ENCODE measurements around the gene GJB1.
"Not testable (repeated sequence)": the region's sequence is repeated elsewhere in the genome, so short reads cannot be mapped to it uniquely, and the experiment has no call there.

Gene GJB1

DNA sequence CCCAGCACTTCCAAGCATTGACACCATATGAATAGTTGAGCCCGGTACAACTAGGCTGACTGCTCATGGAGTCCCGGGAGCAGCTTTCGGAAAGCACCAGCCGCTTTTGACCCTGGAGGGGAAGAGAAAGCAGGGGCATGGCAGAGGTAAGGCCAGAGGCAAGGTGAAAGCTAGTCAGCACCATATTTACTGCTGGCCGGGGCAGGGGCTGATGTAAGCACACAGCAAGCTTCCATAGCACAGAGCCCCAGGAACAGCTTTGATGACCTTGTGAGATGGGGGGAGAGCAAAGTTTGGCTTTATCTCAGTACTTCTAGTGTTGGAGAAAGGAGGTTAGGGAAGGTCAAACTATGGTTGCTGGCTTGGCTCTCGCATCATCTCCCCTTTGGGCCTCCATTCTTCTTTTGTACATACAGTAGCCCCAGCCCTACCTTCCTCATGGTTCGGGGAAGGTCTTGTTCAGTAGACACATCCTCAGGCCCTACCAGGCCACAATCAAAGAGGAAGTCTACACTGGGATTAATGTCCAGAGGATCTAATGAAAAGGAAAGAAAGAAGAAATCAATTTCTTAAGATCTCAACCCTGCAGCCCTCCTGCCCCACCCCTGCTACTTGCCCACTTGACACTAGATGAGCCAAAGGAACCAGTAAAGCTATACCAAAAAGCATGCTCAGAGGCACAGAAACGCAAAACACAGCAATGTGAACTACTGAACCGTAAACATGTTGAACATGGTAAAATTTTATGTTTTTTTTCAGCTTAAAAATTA, 21.5 kb downstream of the GJB1 start:
- Histone ChIP-seq H3K27me3 (ENCODE audit: control insufficient read depth, insufficient read depth, low read length) (no peaks in the 10 kb centered on the region), H3K36me3 (ENCODE audit: control insufficient read depth, insufficient read depth, low read length) (peaks cover 55% of the 10 kb centered on the region)

DNA sequence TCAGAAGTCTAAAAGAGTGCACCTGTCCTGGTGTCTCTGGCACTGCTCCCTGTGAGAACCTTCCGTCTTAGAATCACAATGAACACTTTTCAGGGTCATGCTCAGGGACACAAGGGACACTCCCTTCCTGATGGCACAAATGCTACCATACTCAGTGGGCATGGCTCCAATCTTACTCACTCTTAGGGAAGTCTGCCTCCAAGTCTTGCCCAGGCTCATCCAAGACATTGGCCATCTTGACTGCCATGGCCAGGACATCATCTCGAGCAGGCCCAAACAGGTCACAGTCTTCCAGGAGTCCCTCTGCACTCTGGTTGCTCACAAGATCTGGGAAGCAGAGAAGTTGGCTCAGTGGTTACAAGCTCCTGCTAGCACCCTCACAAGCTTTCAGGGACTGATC, 22.1 kb downstream of the GJB1 start:
- Histone ChIP-seq H3K9me3 (ENCODE audit: control insufficient read depth, insufficient read depth, low read length) (no peaks in the 10 kb centered on the region), H3K4me3 (ENCODE audit: low read depth, low read length) (no peak overlapping the region), H3K36me3 (ENCODE audit: control insufficient read depth, insufficient read depth, low read length) (peaks cover 62% of the 10 kb centered on the region), H3K9ac (ENCODE audit: low read depth, low read length) (no peak overlapping the region), H3K27me3 (ENCODE audit: control insufficient read depth, insufficient read depth, low read length) (no peaks in the 10 kb centered on the region), H3K4me1 (ENCODE audit: control insufficient read depth, insufficient read depth, low read length) (no peaks in the 10 kb centered on the region)

More for the DNA sequence above, 21.5 kb downstream of the GJB1 start:
- Histone ChIP-seq H3K9me3 (ENCODE audit: control insufficient read depth, insufficient read depth, low read length) (no peaks in the 10 kb centered on the region), H3K9ac (ENCODE audit: low read depth, low read length) (no peak overlapping the region), H3K4me3 (ENCODE audit: low read depth, low read length) (no peak overlapping the region), H3K4me1 (ENCODE audit: control insufficient read depth, insufficient read depth, low read length) (no peaks in the 10 kb centered on the region)

DNA sequence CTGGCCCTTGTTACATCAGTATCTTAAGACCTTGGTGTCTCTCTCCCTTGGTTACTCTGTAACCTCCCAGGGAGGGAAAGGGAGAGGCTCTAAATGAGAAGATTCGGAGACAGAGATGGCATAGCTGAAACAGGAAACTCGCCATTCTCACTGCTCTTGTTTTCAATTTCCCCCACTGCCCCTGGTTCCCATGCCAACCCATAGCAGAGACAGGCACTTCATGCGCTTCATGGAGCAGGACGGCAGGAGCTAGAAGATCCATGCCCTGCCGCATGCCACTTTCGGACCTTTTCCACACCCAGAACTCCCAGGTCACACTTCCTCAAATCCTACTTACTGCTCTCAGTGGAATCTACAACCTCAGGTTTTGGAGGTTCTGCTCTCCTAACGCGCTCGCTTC, 27.8 kb downstream of the GJB1 start:
- peaks cover 39% of the 10 kb centered on the region for H3K36me3 ChIP-seq (ENCODE audit: control insufficient read depth, insufficient read depth, low read length)
- no peaks in the 10 kb centered on the region for H3K9me3 ChIP-seq (ENCODE audit: control insufficient read depth, insufficient read depth, low read length)
- no peak overlapping the region for H3K9ac ChIP-seq (ENCODE audit: low read depth, low read length)
- no peaks in the 10 kb centered on the region for H3K27me3 ChIP-seq (ENCODE audit: control insufficient read depth, insufficient read depth, low read length)
- no peak overlapping the region for H3K4me3 ChIP-seq (ENCODE audit: low read depth, low read length)
- peaks cover 3% of the 10 kb centered on the region for H3K4me1 ChIP-seq (ENCODE audit: control insufficient read depth, insufficient read depth, low read length)

DNA sequence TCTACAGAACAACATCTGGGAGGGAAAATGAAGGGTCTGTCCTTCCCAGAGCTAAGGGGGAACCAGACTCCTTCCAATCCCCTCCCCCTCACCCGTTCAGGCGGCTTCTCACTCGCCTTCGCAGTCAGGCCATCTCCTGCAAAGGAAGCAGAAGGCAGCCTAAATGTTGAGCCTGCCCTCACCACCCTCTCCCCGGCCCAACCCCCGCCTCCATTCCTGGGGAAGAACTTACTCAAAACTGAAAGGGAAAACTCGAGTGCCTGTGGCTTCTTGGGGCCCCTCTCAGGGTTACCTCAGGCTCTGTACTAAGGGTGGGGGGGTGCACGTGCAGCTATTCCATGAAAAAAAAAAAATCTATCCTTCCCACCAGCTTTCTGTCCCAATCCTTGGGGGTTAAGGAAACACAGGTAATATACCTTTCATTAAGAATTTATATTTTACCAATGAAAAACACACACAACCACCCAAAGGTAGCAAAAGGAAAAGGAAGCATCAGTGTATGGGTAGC, 28.5 kb downstream of the GJB1 start:
- Histone ChIP-seq H3K36me3 (ENCODE audit: control insufficient read depth, insufficient read depth, low read length) (peaks cover 37% of the 10 kb centered on the region), H3K9ac (ENCODE audit: low read depth, low read length) (no peak overlapping the region), H3K4me3 (ENCODE audit: low read depth, low read length) (peak overlapping the region; percentile 48)

DNA sequence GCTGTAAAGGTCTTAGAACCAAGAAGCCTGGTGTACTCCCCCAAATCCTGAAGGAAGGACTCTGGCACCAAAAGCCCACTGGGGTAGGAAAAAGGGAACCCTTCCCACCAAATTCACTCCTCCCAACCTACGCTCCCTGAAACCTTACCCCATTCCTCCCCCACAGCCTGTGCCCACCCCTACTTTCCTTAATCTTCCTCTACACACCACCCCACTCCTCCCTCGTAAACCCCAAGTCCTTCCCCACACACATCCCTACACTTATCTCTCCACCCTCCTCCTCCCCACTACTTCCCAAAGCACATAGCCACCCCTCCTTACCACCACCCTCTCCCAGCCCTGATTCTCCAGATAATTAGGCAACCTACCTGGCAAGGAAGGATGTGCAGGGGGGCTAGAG, 29.2 kb downstream of the GJB1 start:
- Histone ChIP-seq H3K4me3 (ENCODE audit: low read depth, low read length) (peak overlapping the region; percentile 48), H3K9ac (ENCODE audit: low read depth, low read length) (no peak overlapping the region)

More for the DNA sequence above, 28.5 kb downstream of the GJB1 start:
- Histone ChIP-seq H3K9me3 (ENCODE audit: control insufficient read depth, insufficient read depth, low read length) (no peaks in the 10 kb centered on the region), H3K4me1 (ENCODE audit: control insufficient read depth, insufficient read depth, low read length) (peaks cover 3% of the 10 kb centered on the region), H3K27me3 (ENCODE audit: control insufficient read depth, insufficient read depth, low read length) (no peaks in the 10 kb centered on the region)

DNA sequence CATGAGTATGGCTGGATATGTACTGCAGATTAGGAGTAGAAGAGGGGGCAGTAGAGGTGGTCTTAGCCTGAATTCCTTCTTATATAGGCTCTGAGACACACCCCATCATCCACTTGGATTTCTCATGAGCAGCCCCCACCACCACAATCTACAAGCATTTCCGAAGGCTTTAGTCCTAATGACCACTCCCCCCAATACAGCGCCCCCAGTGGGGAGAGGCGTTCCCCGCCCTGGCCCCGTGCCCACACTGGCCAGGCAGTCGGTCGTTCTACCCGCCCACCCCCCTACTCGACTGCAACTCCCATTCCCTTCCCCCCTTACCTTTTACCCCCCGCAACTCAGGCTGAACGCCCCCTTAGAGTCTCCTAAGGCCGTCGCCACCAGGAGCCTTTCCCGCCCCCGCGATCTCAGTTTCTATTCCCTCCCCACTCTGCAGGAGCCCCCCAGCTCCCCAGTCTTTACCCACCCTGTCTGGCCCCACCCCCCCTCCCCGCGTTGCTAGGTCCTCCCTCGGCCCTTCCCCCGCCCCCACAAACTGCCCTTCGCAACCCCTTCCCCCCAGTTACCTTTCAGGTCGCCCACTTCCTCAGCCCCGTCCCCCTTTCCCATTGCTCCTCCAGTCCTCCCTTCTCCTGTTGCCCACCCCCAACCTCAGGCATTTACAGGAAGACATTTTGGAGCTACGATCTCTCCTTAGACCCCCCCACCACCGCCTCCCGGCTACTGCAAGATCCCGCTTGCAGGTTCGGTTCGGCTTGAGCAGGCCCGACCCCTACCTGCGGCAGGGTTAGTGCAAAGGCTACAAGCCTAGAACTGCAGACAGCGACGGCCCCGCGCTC, 30.4 kb downstream of the GJB1 start:
- peak overlapping the region; percentile 85 for H3K4me3 ChIP-seq (ENCODE audit: low read depth, low read length)
- no peaks in the 10 kb centered on the region for H3K9me3 ChIP-seq (ENCODE audit: control insufficient read depth, insufficient read depth, low read length)
- peaks cover 21% of the 10 kb centered on the region for H3K36me3 ChIP-seq (ENCODE audit: control insufficient read depth, insufficient read depth, low read length)
- no peaks in the 10 kb centered on the region for H3K27me3 ChIP-seq (ENCODE audit: control insufficient read depth, insufficient read depth, low read length)
- H3K9ac ChIP-seq (ENCODE audit: low read depth, low read length) = peak overlapping the region; percentile 71
- peaks cover 3% of the 10 kb centered on the region for H3K4me1 ChIP-seq (ENCODE audit: control insufficient read depth, insufficient read depth, low read length)

More for the DNA sequence above, 29.2 kb downstream of the GJB1 start:
- H3K27me3 ChIP-seq (ENCODE audit: control insufficient read depth, insufficient read depth, low read length) = no peaks in the 10 kb centered on the region
- H3K4me1 ChIP-seq (ENCODE audit: control insufficient read depth, insufficient read depth, low read length) = peaks cover 3% of the 10 kb centered on the region
- no peaks in the 10 kb centered on the region for H3K9me3 ChIP-seq (ENCODE audit: control insufficient read depth, insufficient read depth, low read length)
- peaks cover 32% of the 10 kb centered on the region for H3K36me3 ChIP-seq (ENCODE audit: control insufficient read depth, insufficient read depth, low read length)

DNA sequence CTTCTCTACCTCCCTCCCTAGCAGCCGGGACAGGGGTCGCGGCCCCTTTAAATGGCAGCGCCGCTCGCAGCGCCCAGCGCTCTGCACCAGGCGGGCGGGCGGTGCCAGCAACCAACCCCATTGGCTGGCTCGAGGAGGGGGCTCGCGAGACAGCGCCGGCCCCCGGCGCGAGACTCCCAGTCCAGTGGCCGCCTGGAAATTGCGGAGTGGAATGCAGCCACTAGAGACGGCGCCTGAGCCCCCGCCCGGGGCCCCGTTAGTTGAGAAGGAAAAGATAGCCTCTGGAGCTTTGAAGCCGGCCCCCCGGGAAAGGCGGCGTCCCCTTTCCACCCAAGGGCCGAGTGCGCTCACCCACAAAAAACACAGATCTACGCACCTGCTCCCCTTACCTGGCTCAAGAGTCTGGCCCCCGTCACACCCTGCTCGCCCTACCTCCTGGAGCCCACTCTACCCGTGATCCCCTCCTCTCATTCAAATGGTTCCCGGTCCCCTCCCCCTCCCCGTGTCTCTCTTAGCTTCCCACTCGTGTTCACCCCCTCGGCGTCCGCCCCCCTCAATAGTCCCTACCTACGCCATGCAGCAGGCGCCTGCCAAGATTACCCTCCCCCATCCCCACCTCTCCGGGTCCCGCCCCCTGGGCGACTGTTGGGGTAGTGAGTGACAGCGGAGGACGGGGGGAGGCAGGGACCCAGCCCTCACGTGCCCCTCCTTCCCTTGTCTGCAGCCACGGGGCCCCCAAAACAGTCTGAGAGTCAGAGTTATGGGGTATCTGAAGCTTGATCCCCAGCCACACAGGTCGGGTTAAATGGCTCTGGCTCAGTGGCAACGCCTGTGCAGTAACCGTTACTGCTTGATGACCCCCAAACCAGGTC, 31.3 kb downstream of the GJB1 start, which contains the start of gene ZMYM3:
Gene ZMYM3 (minus strand): TSS at position 49 of the 872 bp plus-strand sequence. CDS start 885 bp downstream, outside the sequence.
- H3K27me3 ChIP-seq (ENCODE audit: control insufficient read depth, insufficient read depth, low read length) = no peaks in the 10 kb centered on the region
- H3K9me3 ChIP-seq (ENCODE audit: control insufficient read depth, insufficient read depth, low read length) = no peaks in the 10 kb centered on the region
- peak within 1 kb of the TSS; percentile 85 for H3K4me3 ChIP-seq (ENCODE audit: low read depth, low read length)
- peaks cover 3% of the 10 kb centered on the region for H3K4me1 ChIP-seq (ENCODE audit: control insufficient read depth, insufficient read depth, low read length)
- H3K36me3 ChIP-seq (ENCODE audit: control insufficient read depth, insufficient read depth, low read length) = peaks cover 16% of the 10 kb centered on the region
- H3K9ac ChIP-seq (ENCODE audit: low read depth, low read length) = peak within 1 kb of the TSS; percentile 71

DNA sequence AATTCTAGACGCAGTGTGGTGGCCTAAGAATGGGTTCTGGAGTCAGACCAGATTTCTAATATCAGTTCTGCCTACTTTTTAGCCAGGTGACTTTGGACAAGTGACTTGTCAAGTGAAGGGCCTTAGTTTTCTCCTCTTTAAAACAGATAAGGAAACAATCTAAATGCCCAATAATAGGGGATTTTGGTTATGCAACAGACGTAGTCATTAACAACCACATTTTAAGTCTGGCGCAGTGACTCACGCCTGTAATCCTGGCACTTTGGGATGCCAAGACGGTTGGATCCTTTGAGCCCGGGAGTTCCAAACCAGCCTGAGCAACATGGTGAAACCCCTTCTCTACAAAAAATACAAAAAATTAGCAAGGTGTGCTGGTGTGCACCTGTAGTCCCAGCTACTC, 33.0 kb downstream of the GJB1 start:
- Histone ChIP-seq H3K9ac (ENCODE audit: low read depth, low read length) (no peak overlapping the region), H3K27me3 (ENCODE audit: control insufficient read depth, insufficient read depth, low read length) (no peaks in the 10 kb centered on the region), H3K4me3 (ENCODE audit: low read depth, low read length) (no peak overlapping the region), H3K4me1 (ENCODE audit: control insufficient read depth, insufficient read depth, low read length) (peaks cover 3% of the 10 kb centered on the region), H3K9me3 (ENCODE audit: control insufficient read depth, insufficient read depth, low read length) (no peaks in the 10 kb centered on the region), H3K36me3 (ENCODE audit: control insufficient read depth, insufficient read depth, low read length) (no peaks in the 10 kb centered on the region)

DNA sequence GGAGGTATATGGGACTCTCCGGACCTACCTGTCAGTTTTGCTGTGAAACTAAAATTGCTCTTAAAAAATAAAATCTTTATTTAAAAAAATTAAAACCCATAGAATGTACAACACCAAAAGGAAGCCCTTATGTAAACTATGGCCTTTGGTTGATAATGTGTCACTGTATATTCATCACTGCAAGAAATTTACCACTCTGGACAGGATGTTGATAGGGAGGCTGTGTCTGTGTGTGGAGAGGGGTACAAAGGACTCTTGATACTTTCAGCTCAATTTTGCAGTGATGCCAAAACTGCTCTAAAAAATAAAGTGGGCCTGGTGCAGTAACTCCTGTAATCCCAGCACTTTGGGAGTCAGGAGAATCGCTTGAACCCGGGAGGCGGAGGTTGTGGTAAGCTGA, 33.8 kb downstream of the GJB1 start:
- Histone ChIP-seq H3K9me3 (ENCODE audit: control insufficient read depth, insufficient read depth, low read length) (no peaks in the 10 kb centered on the region), H3K9ac (ENCODE audit: low read depth, low read length) (no peak overlapping the region), H3K4me1 (ENCODE audit: control insufficient read depth, insufficient read depth, low read length) (peaks cover 3% of the 10 kb centered on the region), H3K36me3 (ENCODE audit: control insufficient read depth, insufficient read depth, low read length) (no peaks in the 10 kb centered on the region), H3K4me3 (ENCODE audit: low read depth, low read length) (no peak overlapping the region), H3K27me3 (ENCODE audit: control insufficient read depth, insufficient read depth, low read length) (no peaks in the 10 kb centered on the region)

DNA sequence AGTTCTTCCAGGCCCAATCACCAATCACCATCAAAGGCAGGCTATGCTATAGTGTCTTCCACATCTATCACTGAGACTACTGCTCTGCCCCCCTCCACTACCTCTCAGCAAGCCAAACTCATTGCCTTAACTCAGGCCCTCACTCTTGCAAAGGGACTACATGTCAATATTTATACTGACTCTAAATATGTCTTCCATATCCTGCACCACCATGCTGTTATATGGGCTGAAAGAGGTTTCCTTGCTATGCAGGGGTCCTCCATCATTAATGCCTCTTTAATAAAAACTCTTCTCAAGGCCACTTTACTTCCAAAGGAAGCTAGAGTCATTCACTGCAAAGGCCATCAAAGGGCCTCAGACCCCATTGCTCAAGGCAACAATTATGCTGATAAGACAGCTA, 45.6 kb downstream of the GJB1 start:
- H3K27me3 ChIP-seq (ENCODE audit: control insufficient read depth, insufficient read depth, low read length); H3K36me3 ChIP-seq (ENCODE audit: control insufficient read depth, insufficient read depth, low read length); H3K9ac ChIP-seq (ENCODE audit: low read depth, low read length); H3K4me1 ChIP-seq (ENCODE audit: control insufficient read depth, insufficient read depth, low read length); H3K4me3 ChIP-seq (ENCODE audit: low read depth, low read length); H3K9me3 ChIP-seq (ENCODE audit: control insufficient read depth, insufficient read depth, low read length): not testable (repeated sequence)

DNA sequence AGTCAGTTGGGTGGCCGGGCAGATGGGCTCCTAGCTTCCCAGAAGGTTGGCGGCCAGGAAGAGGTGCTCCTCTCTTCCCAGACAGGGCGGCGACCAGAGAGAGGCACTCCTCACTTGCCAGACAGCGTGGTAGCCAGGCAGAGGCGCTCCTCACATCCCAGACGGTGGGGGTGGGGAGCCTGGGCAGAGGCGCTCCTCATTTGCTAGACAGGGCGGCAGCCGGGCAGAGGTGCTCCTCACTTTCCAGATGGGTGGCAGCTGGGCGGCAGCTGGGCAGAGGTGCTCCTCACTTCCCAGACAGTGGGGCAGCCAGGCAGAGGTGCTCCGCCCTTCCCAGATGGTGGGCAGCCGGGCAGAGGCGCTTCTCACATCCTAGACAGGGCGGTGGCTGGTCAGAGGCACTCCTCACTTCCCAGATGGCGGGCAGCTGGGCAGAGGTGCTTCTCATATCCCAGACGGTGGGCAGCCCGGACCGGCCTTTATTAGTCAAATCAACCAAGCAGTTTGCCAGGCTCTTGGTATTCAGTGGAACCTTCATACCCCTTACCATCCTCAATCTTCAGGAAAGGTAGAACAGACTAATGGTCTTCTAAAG, 46.9 kb downstream of the GJB1 start:
- Histone ChIP-seq H3K27me3 (ENCODE audit: control insufficient read depth, insufficient read depth, low read length) (no peaks in the 10 kb centered on the region), H3K9me3 (ENCODE audit: control insufficient read depth, insufficient read depth, low read length) (no peaks in the 10 kb centered on the region), H3K36me3 (ENCODE audit: control insufficient read depth, insufficient read depth, low read length) (no peaks in the 10 kb centered on the region), H3K4me3 (ENCODE audit: low read depth, low read length) (no peak overlapping the region), H3K9ac (ENCODE audit: low read depth, low read length) (no peak overlapping the region), H3K4me1 (ENCODE audit: control insufficient read depth, insufficient read depth, low read length) (no peaks in the 10 kb centered on the region)
